Mononuclear cell (primary cell): ENCODE results near the gene ALDH3B2. TPM values are rescaled to one million over a fixed set of nuclear protein-coding genes. Genes with fewer than 3 reads are reported as not detected.
"Not testable (repeated sequence)": the region's sequence is repeated elsewhere in the genome, so short reads cannot be mapped to it uniquely, and the experiment has no call there.

Experiments used
- H3K27me3 ChIP-seq: 2 replicates; pipeline ENCODE4 v1.6.0; 2011; ENCODE audit warnings: low read length, control low read depth; ENCODE audit not compliant: insufficient read depth
- H3K4me1 ChIP-seq: 2 replicates; pipeline ENCODE4 v1.5.1; 2011; ENCODE audit warnings: mild to moderate bottlenecking, low read length, control low read depth; ENCODE audit not compliant: insufficient read depth
- H3K4me3 ChIP-seq: 2 replicates; pipeline ENCODE4 v1.5.1; 2011; ENCODE audit warnings: mild to moderate bottlenecking, low read length, moderate library complexity
- H3K9me3 ChIP-seq: 2 replicates; pipeline ENCODE4 v1.5.1; 2011; ENCODE audit warnings: low read depth, mild to moderate bottlenecking, control low read depth, low read length
- total RNA-seq: library from RNA; depleted of rRNA; stranded (reverse); fragments of >200 nt; gene quantifications from one replicate; pipeline ENCODE4 v1.2.3, GENCODE V29; 2012

The ALDH3B2 gene
- total RNA-seq: not detected

- Histone ChIP-seq H3K4me3 (no peak within 1 kb of the TSS), H3K4me1 (no peaks in the 10 kb centered on the region), H3K27me3 (no peaks in the 10 kb centered on the region), H3K9me3 (no peaks in the 10 kb centered on the region)
Measured at GRCh38 chr11:67674442-67674871, at the start of gene ALDH3B2. Gene ALDH3B2 (minus strand): TSS chr11:67674623. CDS start chr11:67666935, 7,688 bp downstream.

- H3K9me3 ChIP-seq, H3K27me3 ChIP-seq, H3K4me1 ChIP-seq, H3K4me3 ChIP-seq: not testable (repeated sequence)
Measured at GRCh38 chr11:67723036-67723435, 48.6 kb upstream of the ALDH3B2 start.

GRCh38 chr11:67716226-67716625, 41.8 kb upstream of the ALDH3B2 start:
- not testable (repeated sequence) for H3K27me3 ChIP-seq, H3K4me1 ChIP-seq, H3K4me3 ChIP-seq, H3K9me3 ChIP-seq

DNA sequence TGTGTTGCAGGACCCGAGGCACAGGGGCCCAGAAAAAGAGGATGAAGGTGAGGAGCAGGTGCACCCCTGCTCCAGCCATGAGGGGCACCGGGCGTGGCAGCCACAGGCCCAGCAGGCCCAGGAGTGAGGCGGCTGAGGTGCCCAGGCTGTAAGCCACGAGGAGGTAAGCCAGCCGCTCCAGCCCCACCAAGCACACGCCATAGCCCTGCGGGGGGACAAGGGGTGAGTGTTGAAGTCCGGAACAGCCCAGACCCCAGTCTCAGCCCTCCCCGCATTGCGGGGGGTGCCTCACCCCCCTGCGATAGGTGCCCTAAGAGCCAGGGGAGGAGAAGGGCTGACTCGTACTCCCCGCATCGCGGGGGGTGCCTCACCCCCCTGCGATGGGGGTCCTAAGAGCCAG, 41.4 kb upstream of the ALDH3B2 start:
- H3K27me3 ChIP-seq, H3K4me3 ChIP-seq, H3K4me1 ChIP-seq, H3K9me3 ChIP-seq: not testable (repeated sequence)

DNA sequence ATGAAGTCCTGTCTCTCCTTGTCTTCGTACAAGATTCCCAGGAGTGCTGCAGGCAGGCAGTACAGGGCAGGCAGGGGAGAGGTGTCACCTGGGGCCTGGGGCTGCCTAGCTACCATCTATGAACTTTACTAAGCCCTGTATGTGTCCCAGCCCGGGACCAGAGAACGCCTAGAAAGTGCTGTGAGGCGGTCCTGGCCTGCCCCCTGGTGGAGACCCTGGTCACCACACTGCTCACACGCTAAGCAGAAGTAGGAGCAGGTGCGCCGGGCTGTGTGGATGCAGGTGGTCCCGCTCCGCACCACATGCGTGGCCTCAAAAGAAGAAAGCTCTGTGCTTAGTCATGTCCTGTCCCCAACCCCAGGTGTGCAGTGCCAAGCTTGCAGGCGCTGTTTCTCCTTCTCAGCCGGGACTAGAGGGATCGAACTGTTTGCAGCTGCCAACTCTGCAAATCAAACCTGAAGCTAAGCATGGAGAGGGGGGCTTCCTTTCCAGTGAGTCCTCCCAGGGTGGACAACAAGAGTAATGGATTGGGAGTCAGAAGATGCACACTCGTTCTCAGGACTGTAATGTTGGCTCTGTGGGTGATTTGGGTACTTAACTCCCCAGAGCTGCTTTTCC, 39.6 kb upstream of the ALDH3B2 start:
- H3K27me3 ChIP-seq, H3K9me3 ChIP-seq, H3K4me3 ChIP-seq, H3K4me1 ChIP-seq: not testable (repeated sequence)

DNA sequence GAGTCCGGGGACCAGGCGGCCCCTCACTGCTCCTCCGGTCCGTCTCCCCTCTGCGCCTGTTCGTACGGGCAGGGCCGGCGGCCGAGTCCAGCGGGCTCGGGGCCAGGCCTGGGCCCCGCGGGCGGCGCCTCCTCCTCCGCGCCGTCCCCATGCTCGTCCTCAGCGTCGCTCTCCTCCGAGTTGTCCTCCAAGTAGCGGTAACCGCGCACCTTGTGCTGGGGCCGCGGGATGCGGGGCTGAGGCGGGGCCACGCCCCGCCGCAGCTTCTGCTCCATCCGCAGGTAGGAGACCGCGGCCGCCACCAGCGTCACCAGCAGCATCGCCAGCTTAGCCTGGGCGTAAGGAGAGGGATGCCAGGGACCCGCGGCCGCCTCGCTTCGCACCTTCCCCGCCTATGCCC, 37.3 kb upstream of the ALDH3B2 start:
- H3K9me3 ChIP-seq, H3K4me1 ChIP-seq, H3K4me3 ChIP-seq, H3K27me3 ChIP-seq: not testable (repeated sequence)

DNA sequence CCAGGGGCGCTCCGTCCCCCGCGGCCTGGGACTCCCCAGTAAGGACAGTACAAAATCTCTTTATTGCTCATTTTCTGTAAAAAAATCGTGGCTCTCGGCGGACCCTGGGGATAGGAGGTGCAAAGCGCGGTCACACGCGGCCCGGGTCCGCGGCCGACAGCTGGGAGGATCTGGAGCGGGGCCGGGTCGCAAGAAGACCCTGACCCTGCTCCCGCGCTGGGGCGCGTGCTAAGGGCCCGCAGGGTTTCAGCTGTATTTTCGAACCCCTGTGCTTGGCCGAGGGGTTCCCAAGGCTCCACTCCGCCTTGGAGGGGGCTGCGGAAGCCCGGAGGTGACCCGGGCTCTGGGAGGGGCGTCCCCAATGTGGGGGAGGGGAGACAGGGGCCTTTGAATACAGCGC, 36.8 kb upstream of the ALDH3B2 start:
- not testable (repeated sequence) for H3K4me3 ChIP-seq, H3K4me1 ChIP-seq, H3K9me3 ChIP-seq, H3K27me3 ChIP-seq

DNA sequence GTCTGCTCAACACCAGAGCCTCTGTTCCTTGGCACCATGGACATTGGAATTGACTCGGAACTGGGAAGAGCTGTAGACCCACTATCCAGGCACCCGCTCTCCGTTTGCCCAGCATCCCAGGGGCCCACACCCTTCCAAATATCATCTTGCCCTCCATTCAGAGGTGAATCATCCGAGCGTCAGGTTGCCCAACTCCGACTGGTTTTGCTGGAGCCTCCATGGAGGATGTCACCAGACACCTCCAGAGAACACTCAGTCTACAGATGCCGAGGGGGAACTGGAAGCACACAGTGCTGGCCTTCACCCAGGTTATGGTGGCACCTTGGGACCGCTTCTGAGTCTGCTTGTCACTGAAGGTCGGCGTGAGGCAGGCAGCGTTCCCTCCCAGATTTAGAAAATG, 35.4 kb upstream of the ALDH3B2 start:
- H3K27me3 ChIP-seq, H3K4me3 ChIP-seq, H3K4me1 ChIP-seq, H3K9me3 ChIP-seq: not testable (repeated sequence)

DNA sequence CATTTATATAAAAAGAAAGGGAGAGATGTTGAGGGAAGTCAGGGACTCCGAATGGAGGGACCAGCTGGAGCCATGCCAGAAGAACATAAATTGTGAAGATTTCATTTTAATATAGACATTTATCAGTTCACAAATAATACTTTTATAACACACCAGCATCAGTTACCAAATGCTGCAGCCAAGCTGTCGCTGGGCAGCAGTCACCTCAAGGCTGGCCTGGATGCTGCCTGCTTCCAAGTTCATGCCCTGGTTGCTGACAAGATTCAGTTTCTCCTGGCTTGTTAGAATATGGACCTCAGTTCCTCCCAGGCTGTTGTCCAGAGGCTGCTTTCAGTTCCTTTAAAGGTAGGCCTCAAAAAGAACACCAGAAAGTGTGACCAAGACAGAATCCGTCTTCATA, 30.8 kb upstream of the ALDH3B2 start:
- Histone ChIP-seq H3K4me3 (no peak overlapping the region), H3K4me1 (no peaks in the 10 kb centered on the region), H3K9me3 (no peaks in the 10 kb centered on the region), H3K27me3 (no peaks in the 10 kb centered on the region)

DNA sequence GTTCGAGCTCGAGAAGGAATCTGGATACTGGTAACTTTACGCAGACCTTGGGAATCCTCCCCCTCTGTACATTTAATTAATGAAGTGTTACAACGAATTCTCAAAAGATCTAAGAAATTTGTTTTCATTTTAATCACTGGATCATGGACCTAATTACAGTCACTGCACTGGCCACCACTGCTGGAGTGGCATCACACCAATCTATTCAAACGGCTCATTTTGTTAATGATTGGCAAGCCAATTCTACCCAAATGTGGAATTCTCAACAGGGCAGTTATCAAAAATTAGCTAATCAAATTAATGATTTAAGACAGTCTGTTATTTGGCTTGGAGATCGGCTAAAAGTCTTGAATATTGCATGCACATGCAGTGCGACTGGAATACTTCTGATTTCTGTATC, 30.1 kb upstream of the ALDH3B2 start:
- no peaks in the 10 kb centered on the region for H3K27me3 ChIP-seq
- no peaks in the 10 kb centered on the region for H3K9me3 ChIP-seq
- H3K4me3 ChIP-seq: no peak overlapping the region
- H3K4me1 ChIP-seq: no peaks in the 10 kb centered on the region

- not testable (repeated sequence) for H3K4me3 ChIP-seq, H3K9me3 ChIP-seq, H3K27me3 ChIP-seq, H3K4me1 ChIP-seq
Measured at GRCh38 chr11:67703709-67704108, 29.3 kb upstream of the ALDH3B2 start.

DNA sequence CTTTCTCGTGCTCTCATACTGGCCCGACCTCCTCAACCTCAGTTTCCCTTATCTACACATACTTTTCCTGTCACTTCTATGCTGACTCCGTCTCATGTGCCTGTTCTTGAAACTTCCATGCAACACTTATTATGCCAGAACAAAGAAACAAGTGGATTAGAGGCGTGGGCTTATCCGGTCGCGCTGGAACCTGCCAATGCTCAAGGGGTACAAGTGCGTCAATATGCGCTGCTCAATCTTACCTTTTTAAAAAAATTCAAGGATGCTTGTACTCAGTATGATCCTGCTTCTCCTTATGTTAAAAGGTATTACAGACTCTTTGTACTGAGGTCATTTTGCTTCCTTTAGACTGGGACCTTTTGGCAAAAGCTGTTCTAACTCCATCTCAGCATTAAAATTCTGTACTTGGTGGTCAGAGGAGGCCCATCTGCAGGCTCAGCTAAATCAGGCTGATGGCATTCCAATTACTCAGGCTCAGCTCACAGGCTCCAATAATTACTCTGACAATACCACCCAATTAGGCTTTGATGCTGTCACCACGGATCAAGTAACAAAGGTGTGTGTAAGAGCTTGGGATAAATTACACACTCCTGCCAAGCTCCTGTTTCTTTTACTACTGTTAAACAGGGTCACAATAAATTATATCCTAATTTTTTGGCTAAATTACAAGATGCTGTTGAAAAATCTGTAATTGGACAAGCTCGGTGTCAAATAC, 26.3 kb upstream of the ALDH3B2 start:
- no peak overlapping the region for H3K4me3 ChIP-seq
- H3K9me3 ChIP-seq: no peaks in the 10 kb centered on the region
- H3K4me1 ChIP-seq: no peaks in the 10 kb centered on the region
- H3K27me3 ChIP-seq: no peaks in the 10 kb centered on the region

DNA sequence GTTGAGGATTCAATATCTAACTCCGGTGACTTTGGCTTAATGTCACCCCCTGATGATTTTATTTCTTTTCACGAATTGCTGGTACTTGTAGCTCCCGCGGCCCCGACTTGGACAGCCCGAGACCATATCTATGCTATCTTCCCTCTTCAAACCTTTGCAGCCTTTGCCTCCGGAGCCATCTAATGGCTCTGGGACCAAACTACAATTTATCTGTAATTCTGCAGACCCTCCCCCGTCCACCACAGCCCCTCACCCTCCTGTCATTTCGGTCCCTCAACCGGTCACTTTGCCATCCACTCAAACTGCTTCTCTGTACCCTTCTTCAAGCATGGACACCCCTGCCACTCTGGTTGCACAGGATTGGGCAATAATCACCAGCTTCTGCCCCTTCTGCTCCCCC, 25.7 kb upstream of the ALDH3B2 start:
- H3K27me3 ChIP-seq: no peaks in the 10 kb centered on the region
- no peak overlapping the region for H3K4me3 ChIP-seq
- H3K9me3 ChIP-seq: no peaks in the 10 kb centered on the region
- H3K4me1 ChIP-seq: no peaks in the 10 kb centered on the region

GRCh38 chr11:67699521-67699920, 25.1 kb upstream of the ALDH3B2 start:
- no peaks in the 10 kb centered on the region for H3K9me3 ChIP-seq

DNA sequence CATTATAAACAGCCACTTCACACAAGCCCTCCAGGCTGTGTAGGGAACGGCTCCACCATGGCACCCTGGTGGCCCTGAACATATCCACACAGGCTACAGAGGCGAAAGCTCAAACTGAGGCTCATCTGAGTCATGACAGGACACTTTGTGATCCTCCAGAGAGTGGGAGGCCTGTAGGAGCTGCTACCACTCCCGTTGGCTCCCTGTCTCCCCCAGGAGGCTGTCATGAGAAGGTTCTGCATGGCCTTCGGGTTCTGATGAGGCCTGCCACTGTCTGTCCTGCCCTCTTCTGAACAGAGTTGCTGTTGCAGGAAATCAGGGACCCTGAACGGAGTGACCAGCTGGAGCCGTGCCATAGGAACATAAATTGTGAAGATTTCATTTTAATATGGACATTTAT, 23.8 kb upstream of the ALDH3B2 start:
- H3K4me1 ChIP-seq: no peaks in the 10 kb centered on the region
- no peaks in the 10 kb centered on the region for H3K9me3 ChIP-seq
- no peak overlapping the region for H3K4me3 ChIP-seq
- no peaks in the 10 kb centered on the region for H3K27me3 ChIP-seq

More at GRCh38 chr11:67699521-67699920, 25.1 kb upstream of the ALDH3B2 start:
- Histone ChIP-seq H3K27me3 (no peaks in the 10 kb centered on the region), H3K4me3 (no peak overlapping the region), H3K4me1 (no peaks in the 10 kb centered on the region)

- no peaks in the 10 kb centered on the region for H3K4me1 ChIP-seq
- H3K4me3 ChIP-seq: no peak overlapping the region
- H3K9me3 ChIP-seq: no peaks in the 10 kb centered on the region
- no peaks in the 10 kb centered on the region for H3K27me3 ChIP-seq
Measured at GRCh38 chr11:67697846-67698245, 23.4 kb upstream of the ALDH3B2 start.
